GM18870 (cell line): Measurements from ENCODE around the gene CHST15.
"Not testable (repeated sequence)": the region's sequence is repeated elsewhere in the genome, so short reads cannot be mapped to it uniquely, and the experiment has no call there.

Source experiments
- ATAC-seq: cut with Tn5 transposase; IDR thresholded peaks from one replicate; pipeline ENCODE4 v1.9.1; 2021; ENCODE audit warnings: moderate library complexity; ENCODE audit not compliant: unreplicated experiment

Gene CHST15

GRCh38 chr10:124124123-124124768 lies 30.8 kb upstream of the CHST15 start:
- no peak for ATAC-seq

DNA sequence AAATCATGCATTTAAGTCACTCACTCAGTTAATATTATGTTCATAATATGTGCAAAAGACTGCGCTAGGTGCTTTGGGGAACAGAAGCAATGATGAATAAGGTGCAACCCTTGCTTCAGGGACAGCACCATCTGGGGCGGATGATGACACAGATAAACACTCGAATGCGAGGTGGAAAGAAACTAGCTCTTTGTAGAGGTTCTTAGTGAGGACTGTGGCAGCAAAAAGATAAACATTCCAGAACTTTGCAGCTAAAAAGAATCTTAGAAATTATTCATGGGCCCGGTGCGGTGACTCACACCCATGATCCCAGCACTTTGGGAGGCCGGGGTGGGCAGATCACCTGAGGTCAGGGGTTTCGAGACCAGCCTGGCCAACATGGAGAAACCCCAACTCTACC lies 29.8 kb upstream of the CHST15 start:
- no peak for ATAC-seq

GRCh38 chr10:124122211-124122610 lies 28.8 kb upstream of the CHST15 start:
- no peak for ATAC-seq

GRCh38 chr10:124120410-124121061 lies 27.1 kb upstream of the CHST15 start:
- no peak for ATAC-seq

DNA sequence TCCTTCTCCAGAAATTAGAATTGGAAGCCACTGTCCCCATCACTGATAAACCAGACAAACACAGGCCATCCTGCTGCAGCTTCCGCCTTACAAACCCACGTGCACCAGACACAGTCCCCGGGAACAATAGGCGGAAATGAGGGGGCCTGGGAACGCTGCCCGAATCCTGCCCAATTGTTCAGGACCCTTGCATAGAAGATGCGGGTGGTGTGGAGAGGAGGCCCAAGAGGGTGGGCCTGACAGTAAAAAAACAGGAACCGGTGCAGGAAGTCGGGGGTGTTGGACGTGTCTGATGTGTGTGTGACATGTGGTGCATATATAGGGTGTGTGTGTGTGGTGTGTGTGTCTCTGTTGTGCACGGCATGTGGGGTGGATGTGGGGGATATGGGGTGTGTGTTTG lies 26.5 kb upstream of the CHST15 start:
- no peak for ATAC-seq

GRCh38 chr10:124119216-124119615 lies 25.8 kb upstream of the CHST15 start:
- ATAC-seq: no peak

DNA sequence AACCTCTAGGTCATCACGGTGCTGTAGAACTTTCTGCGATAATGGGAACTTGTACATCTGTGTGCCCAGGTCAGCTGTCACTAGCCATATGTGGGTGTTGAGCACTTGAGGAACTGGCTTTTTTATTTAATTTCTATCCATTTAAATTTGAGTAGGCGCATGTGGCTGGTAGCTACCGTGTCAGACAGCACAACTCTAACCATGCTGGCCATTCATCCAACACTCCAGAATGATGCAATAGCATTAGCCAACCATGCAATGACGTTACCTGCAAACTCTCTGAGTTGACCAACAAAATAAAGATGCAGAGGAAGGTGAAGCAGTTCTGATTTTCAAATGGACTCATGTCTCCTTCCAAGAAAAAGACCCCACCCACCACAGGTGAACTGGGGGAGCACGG lies 24.4 kb upstream of the CHST15 start:
- no peak for ATAC-seq

DNA sequence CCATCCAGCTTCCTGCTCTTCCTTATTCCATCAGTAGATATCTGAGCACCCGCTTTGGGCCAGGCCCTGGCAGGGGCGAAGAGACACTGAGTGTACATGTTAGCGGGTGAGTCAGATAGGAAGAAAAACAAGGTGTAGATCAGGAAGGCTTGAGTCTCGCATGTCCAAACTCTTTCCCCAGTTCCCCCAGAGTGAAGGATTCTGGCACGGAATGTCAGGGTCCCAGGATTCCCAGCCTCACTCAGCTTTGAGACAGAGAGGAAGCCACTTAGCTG lies 24.1 kb upstream of the CHST15 start:
- ATAC-seq: no peak

DNA sequence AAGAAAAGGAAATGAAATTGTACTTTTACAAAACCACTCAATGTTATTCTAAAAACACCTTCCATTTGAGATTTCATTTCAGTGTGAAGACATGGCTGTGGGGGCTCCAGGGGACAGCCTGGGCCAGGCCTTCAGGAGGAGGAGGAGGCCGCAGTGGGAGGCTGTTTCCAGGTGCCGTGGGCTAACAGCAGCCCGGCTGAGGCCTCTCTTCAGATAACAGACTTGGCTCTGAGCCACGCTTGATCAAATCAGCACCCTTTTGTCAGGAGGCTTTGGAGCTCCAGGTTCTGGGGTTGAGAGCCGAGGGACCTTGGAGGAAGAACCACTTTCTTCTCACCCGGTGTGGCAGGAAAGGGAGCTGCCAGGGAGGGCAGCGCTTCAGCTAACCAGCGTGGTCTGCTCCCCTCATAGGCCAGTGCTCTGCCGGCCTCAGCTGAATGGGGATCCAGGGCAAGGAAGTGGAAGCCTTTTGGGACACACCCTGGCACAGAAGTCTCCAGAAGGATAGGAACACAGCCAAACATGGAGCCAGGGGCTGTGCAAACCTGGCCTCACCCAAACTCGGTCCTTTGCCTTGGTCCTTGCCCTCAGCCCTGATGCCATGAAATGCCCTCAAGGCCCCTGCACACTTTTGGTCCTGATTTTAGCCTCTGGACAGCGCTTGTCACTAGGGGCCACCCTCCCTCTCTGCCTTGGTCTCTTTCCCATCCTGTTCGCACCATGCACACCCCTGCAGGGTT lies 23.5 kb upstream of the CHST15 start:
- ATAC-seq: no peak

DNA sequence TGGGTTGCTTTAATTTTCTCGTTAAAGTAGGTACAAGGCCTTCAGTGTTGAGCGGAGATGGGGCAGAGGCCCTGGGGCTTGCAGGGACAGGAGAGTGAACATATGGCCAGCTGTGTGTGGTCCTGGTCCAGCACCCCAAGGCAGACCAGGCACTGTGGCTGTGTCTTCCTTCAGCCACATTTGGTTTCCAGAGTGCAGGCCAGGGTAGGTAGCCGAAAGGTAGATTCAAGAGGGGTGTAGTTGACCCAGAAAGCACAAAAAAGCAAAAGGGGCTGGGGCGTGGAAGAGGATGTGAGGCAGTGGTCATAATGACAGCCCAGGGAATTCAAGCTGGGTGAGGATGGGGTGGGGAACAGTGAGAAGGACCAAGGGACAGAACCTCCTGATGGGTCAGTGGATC lies 21.3 kb upstream of the CHST15 start:
- no peak for ATAC-seq

- no peak for ATAC-seq
Observed at GRCh38 chr10:124112891-124113580, 19.6 kb upstream of the CHST15 start.

DNA sequence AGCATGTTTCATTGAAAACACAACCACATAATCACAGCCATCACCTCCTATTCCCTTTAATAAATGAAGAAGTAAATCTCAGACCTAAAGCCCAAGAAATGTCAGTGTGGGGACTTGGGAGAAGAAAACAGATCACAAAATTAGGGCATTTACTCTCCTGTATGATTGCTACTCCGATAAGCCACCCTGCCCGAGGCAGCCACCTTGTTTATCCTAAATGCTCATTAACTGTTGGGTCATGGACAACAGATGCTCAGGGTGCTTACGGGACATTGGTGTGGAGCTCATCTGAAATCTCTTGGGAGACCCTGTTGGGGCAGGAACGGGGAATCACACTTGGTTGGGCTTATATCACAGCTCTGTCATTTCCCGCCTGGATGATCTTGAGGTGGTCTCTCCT lies 17.5 kb upstream of the CHST15 start:
- ATAC-seq: no peak

DNA sequence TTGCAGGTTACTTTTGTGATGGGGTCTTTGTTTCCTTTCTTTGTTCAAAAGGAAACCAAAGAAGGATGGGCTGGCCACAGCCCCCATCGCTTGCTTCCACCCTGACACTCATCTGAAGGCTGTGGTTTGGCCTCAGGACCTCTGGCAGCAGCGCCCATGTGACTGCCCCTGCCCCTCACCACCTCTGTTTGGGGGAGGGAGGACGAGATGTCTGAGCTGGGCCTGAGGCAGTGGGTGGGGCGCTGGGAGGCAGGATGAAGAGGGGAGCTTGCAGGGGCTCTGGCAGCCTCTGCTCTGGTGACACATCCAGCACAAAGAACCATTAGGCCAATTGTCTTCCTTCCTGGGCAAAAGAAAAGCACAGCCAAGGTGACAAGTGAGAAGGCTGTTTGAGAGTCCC lies 15.9 kb upstream of the CHST15 start:
- ATAC-seq: no peak

GRCh38 chr10:124107072-124107471 lies 13.7 kb upstream of the CHST15 start:
- no peak for ATAC-seq

DNA sequence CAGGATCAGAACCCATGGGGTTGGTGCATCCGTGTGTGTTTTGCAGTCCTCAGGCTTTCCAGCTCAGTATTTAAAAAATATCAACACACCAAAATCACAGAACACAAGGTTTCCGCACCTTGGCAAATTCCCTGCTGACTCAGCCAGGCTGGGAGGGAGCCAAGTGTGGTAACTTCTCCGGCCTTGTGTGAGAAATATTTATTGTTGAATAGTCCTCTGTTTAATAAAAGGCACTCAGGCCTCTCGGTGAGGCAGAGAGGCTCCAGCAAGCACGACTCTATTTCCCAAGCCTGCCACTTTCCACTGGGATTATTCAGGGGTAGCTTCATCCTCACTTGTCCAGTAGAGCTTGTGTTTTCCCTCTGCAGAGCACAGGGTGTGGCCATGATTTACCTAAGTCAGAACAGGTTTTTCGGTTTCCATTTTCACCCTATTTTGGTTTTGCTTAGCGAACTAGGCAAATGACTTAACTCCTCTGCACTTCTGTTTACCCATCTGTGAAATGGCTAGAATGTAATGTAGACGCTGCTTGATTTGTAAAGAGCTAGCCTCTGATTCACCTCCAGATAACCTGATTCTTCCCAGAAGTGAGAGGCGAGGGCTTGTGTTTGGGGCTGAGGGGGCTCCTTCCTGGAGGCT lies 13.0 kb upstream of the CHST15 start:
- peak; percentile 81 for ATAC-seq

DNA sequence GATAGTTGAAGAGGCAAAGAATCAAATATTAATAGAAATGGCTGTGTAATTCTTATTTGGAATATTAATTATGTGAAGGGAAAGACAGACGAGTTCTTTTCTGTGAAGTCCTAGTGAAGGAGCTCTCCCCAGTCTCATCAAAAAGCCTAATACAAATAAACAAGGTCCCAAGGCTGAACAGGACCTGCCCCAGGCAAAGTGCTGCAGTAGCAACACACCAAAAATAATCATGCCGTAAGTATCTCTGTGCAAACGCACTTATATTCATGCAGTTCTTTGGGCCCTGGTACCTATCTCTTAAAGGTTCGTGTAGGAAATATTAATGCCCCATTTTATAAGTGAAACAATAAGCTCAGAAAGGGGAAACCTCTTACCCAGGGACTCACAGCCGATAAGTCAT lies 12.2 kb upstream of the CHST15 start:
- ATAC-seq: no peak

GRCh38 chr10:124105045-124105444 lies 11.6 kb upstream of the CHST15 start:
- ATAC-seq: no peak

- no peak for ATAC-seq
Observed at GRCh38 chr10:124104011-124104627, 10.7 kb upstream of the CHST15 start.

GRCh38 chr10:124101351-124101750 lies 8.0 kb upstream of the CHST15 start:
- ATAC-seq: no peak

- ATAC-seq: not testable (repeated sequence)
Observed at GRCh38 chr10:124100651-124101050, 7.3 kb upstream of the CHST15 start.

DNA sequence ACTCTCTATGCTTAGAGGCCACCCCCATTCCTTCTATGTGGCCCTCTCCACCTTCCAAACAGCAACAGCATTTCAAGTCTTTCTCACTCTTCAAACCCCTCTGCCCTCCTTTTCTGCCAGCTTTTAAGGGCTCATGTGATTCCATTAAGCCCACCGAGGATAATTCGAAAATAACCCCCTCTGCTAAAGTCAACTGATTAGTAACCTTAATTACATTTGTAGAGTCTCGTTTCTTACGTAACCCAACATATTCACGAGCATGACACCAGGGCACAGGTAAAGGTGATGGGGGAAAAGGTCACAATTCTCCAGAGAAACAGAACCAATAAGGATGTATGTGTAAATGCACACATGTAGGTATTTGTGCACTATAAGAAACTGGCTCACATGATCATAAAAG lies 6.7 kb upstream of the CHST15 start:
- no peak for ATAC-seq
